NOMO-1 treated with dmso at 0.1 percent for 144 hours (cell line): Measurements from ENCODE around the gene NEDD4L.
"Not testable (repeated sequence)": the region's sequence is repeated elsewhere in the genome, so short reads cannot be mapped to it uniquely, and the experiment has no call there.

Source experiments
- DNase-seq: peaks from one replicate; lab custom pipeline; 2025; ENCODE audit not compliant: unreplicated experiment; lab: John Stamatoyannopoulos, UW

NEDD4L gene

DNA sequence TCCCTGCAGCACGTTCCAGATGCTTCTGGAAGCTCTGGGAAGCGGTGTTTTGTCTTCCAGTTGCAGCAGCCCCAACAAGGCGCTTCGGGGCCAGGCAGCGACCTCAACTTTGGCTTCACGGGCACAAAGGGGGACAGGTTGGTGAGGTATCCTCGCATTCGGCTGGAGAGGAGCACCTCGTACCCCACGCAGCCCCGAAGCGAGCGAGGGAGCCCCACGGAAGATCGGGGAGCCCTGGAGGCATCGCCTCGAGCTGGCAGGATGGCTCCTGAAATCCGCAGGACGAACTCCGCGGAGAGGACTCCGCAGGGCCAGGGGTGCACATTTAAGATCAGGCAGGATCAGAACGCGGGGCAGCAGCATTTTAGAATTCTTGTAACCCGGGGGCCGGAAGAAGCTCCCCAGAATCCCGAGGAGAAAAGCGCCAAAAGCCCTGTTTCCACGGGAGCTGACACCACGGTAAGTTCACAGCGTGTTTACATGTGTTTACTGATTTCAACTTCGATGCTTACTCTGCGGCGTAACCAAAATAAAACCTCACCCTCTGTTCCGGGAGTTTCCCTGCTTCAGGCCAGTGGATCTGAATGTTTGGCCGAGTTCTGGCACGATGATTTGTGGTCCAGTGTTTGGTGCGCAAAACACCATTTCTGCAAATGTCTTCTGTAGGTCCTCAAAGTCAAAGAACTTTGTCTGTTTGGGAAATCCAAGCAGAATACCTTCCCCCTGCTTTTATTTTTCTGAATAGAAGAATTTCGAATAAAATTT is 212.5 kb downstream of the NEDD4L start:
- no peak for DNase-seq

DNA sequence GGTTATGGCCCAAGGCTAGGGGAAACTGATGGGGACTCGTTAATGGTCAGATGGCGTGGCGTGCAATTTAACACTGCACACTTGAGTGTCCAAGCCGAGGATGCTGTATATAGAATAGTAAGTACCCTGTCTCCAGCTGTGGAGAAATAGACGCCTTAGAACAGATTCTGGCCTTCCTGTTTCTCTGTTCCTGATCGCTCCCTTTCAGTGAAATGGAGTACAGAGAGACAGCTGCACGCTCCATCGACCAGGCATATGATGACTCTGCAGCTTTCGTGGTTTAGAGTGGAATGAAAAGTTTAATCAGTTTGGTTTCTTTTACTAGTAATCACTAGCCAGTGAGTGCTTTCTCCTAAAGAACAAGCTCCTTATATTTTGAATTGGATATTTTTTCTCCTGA is 213.4 kb downstream of the NEDD4L start:
- no peak for DNase-seq

DNA sequence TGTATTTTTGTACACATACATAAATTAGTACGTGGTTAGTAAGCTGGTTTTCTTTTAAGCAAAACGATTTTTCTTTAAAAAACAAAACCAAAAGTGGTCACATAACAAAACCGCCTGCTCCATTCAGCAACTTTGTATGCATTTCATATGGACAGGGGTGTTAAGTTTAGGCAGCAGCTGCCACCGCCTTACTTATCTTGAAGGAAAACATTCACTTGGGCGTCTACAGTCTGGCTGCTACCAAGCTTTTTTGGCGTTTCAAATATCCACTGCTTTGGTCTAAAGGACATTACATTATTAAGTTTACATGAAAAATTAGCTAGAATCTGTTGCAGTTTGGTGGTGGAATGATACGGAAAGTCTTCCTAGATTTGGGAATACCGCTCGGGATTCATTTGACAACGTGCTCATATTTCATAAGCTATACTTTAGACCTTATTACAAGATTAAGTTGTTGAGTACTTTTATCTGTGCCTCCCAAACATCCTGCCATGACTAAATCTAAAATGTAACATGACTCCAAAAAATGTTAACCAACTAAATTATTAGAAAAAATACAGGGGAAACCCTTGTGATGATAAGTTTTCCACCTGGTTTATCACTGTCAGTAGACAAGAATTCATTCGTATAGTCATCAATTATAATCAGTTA is 214.8 kb downstream of the NEDD4L start:
- no peak for DNase-seq

- DNase-seq = peak; percentile 11
Observed at GRCh38 chr18:58263055-58263957, 219.3 kb downstream of the NEDD4L start.

DNA sequence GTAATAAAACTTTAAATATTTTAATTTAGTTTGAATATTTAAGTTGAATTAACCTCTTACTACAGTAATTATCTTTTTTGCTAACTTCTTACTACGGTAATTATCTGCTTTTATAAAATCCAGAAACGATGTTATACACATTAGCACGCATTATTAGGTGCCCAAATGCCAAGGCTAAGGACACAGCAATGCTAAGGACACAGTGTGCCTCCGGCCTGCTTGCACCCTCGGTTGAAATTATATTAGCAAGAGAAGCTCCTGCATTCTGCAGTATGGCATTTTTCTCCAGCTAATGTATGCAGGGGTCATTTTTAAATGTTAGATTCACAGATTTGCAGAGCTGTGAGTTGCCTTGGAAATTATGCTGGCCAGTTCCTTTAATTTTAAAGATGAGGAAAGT is 220.0 kb downstream of the NEDD4L start:
- DNase-seq = no peak

DNA sequence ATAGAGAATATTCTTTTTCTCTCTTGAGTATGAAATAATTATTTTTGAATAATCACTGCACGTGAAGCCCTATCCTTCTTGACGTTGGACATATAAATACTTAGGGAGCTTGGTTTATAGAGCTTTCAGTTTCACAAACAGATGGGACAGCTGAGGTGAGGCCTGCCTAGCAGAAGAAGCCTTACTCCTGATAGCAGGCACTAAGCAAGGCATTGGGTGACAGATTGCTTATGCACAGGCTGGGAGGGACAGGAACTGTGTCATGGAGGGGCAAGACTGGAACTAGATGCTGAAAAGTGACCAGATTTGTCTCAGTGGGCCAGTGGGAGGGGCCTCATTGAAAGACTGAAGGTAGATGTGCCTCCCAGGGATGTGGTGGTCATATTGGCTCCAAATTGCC is 220.8 kb downstream of the NEDD4L start:
- no peak for DNase-seq

GRCh38 chr18:58265489-58265888 is 221.5 kb downstream of the NEDD4L start:
- not testable (repeated sequence) for DNase-seq

DNA sequence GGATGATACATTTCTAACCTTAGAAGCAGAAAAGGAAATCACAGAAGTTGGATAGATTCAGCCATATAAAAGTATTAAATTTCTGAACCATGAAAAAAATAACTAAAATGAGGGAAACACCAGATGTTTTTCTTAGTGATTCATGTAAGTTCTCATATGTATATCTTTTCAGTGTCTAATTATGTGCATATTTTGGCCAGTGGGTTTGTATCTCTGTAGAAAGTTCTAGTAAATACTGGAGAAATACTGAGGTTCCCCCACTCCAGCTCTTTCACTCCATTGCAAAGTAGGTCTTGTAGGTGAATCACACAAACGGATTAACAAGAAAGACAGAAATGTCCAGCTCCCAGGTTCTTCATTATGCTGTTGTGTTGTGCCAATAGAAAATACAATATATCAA is 222.3 kb downstream of the NEDD4L start:
- no peak for DNase-seq

DNA sequence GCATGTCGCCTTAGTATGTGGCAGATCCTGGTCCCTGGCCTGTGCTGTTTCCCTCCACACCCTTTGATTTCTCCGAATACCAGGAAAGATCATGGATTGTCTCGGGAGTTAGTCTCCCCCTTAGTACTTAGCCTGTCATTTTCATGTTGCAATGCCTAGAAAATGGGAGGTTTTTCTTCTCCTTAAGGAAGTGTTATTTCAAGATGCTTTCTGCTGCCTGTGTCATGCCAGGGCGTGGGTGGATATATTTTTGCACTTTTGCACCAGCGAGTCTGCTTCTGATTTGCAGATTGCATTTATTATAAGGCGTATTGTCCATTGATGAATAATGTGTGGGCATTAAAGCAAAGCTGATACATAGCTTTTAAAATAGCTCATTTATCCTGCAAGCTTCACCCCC is 223.5 kb downstream of the NEDD4L start:
- DNase-seq = no peak

GRCh38 chr18:58268849-58269248 is 224.8 kb downstream of the NEDD4L start:
- no peak for DNase-seq

DNA sequence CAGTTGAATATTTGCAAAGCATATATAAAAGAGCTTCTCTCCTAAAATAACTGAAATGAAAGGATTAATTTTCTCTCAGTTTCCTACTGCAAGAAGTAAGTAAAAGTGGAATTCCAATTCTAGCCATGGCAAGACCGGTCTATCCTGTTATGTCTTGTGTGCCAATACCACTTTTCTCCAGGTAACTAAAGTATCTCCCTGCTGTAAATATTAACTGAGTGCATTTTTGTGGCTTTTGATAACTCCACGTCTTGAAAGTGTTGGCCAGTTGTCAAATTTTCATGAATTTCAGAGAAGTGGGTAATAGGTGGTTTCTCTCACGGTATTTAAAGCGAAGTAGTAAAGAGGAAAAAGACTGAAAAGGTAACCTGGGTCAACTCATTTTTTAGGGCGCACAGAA is 225.9 kb downstream of the NEDD4L start:
- DNase-seq = no peak

DNA sequence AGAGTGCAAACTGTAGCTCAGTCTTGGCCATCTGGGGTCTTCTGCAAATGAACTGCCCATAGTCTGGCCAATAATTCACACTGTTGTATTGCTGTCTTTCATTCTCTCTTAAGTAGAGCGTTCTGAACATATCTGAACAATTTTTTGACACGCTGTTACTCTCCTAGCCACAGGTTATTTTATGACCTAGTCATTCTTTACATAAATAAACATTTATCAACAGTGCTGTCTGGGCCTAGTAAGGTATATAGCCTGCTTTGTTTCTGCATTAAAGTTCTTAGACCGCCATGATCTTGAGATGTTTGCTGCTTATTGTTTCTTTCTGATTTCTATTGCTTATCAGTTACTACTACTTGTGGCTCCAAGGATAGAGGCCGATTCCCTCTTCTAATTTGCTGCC is 226.4 kb downstream of the NEDD4L start:
- DNase-seq = no peak

GRCh38 chr18:58271770-58272169 is 227.7 kb downstream of the NEDD4L start:
- no peak for DNase-seq

- DNase-seq = no peak
Observed at GRCh38 chr18:58272209-58272608, 228.2 kb downstream of the NEDD4L start.

GRCh38 chr18:58272779-58273435 is 228.9 kb downstream of the NEDD4L start:
- no peak for DNase-seq

DNA sequence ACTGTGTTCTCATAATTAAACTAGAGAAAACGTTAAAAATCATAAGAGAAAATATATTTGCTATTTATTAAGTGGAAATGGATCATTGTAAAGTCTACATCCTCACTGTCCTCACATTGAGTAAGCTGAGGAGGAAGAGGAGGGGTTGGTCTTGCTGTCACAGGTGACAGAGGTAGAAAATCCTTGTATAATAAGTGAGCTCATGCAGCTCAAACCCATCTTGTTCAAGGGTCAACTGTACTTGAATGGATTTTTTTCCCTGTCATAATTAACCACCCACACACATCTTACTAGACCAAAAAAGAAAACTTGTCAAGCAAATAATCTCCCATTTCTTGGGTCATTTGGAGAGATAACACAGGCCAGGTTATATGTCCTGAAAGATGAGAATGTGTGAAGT is 231.2 kb downstream of the NEDD4L start:
- no peak for DNase-seq

GRCh38 chr18:58276789-58277739 is 233.0 kb downstream of the NEDD4L start:
- DNase-seq = no peak

DNA sequence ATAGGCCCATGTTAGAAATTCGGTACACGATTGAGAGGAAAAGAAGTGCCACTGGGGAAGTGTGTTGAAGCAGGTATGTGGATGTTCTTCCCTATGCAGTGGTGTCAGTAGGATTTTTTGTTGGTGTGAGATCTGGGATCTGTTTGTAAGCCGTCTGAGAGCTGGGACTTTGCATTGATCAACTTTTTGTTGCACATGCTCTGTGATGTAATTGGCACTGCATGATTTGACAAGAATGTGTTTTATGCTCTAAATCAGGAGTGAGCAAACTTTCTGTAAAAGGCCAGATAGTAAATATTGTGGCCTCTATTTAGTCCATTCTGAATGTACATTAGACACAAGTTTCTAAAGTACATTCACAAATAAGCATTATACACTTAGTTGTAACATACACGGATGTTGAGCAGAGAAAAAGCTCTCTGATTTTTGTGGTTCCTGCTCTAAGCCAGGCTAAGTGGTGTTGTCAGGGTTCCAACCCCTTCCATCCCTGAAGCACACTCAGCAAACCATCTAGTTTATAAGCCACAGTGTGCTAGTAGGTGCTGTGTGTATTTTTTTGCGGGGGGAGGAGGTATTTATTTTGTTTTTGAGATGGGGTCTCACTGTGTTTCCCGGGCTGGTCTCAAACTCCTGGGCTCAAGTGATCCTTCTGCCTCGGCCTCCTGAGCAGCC is 235.6 kb downstream of the NEDD4L start:
- DNase-seq = no peak

DNA sequence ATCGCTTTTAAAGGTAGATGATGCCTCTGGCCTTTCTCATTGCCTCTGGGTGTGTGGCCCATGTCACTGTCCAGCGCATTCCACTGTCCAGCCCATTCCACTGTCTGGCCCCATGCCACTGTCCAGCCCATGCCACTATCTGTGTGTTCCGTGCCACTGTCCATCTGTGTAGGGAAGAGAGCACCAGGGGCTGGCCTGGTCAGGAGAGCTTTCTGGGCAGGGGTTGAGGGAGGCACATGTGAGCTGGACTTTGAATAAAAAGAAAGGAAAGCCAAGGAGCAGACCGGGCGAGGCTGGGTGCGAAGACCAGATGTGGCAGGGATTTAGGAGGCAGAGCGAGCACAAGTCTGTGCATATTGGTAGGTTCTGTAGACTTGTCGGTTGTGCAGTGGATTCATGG is 236.2 kb downstream of the NEDD4L start:
- DNase-seq = no peak

DNA sequence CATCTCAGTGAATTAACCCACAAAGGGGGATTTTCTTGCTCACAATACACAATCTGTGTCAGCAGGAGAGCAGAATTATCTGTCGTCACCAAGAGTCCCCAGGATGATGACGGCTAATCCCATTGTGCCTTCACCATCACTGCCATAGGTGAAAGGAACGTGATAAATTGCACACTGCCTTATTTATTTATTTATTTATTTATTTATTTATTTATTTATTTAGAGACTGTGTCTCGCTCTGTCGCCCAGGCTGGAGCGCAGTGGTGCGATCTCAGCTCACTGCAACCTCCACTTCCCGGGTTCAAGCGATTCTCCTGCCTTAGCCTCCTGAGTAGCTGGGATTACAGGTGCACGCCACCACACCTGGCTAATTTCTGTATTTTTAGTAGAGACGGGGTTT is 238.8 kb downstream of the NEDD4L start:
- DNase-seq = not testable (repeated sequence)
